ENCODE measurements around the gene AKAP5.
"Not testable (repeated sequence)": the region's sequence is repeated elsewhere in the genome, so short reads cannot be mapped to it uniquely, and the experiment has no call there.

AKAP5 gene

GRCh38 chr14:64504310-64504896 is 39.1 kb downstream of the AKAP5 start, which contains the start of gene ZBTB1:
TSS of gene ZBTB1 (plus strand) at chr14:64504770. CDS start at chr14:64521505, 16,735 bp downstream.
- peak; percentile 76 for DNase-seq

DNA sequence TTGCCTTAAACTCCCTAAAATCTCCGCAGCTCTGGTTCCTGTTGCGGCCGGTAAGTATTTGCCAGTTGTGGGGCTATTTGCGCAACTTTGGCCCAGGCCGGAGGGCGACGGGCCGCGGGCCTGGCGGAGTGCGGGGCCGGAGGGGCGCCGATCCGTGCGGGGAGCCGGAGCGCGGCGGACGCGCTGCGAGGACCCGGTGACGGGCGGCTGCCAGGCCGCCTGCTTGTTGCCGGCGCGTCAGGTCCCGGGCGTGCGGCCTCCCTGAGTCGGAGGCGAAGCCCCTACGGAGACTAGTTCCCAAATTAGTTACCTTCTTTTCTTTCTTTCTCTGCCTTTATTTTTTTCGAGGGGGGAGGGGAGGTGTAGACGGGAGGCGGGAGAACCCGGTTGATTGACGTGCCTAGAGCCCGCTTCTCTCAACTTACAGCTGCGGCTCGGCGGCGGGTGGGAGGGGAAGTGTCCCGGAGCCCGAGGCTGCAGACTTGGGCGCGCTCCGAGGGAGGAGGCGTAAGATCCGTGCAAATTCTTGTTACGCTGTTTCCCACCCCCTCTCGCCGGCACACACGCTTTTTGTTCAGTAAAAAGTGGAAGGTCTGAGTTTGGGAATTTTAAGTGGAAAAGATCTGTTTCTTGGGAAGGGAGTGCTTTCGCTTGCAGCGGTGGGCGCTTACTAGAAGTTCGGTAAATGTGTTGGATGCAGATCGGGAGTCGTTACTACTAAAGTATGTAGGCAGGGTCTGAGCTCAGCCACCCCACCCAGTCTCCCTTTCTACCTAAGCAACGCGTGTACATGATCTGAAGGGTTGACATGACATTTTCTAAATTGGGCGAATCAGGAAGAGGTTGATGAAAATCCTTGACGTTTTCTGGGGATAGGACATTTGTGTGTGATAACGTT is 39.8 kb downstream of the AKAP5 start:
- peak; percentile 82 for DNase-seq

DNA sequence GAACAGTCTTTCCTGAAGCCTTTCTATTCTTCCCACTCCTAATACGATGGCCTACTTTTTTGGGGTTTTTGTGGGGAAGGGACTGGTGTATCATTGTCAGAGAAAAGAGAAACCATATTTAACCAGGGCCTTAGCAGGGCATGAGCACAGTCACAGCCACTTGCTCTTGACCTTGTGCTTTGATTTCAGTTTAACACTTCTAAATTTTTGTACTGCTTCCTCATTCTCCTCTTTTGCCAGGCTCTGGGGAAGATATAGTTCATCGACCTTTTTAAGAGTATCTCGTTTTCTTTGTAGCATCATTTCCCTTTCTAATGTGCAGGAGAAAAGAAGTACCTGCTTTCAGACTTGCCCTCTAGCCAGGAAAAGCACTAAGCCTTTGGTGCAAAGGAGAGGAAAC is 41.4 kb downstream of the AKAP5 start:
- no peak for DNase-seq

DNA sequence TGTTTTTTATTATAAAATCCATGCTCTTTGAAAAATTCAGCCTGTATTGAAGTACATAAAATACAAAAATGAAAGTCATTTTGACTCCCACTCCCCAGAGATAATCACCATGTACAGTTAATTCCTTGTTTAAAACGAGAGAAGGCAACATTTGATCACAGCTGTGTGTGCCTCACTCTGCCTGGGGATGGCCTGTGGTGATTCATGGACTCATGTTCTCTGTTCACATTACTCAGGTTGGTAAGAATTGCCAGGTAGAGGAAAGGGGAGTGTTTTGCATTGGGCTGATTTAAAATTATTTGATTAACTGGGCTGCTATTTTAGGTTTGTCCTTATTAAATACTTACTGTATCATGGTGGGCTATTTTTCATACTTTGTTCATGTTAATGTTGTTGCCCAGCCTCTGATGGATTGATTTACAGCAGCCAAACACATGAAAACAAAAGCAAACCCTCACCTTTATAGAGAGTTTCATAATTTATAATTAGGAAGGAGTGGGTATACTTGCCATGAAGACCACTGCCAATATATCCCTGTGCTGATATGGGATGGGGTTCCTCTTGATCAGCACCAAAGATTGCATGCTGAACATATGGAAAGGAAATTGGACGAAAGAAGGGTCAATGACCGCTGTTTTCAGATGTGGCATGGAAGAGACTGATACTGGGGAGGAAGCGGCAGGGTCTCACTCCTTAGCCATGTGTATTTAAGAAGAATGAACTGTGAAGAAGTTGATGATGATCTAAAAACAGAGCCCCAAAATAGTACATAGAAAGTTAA is 42.3 kb downstream of the AKAP5 start:
- no peak for DNase-seq

GRCh38 chr14:64508215-64508776 is 43.0 kb downstream of the AKAP5 start:
- no peak for DNase-seq

GRCh38 chr14:64509036-64509435 is 43.7 kb downstream of the AKAP5 start:
- DNase-seq, result no peak

DNA sequence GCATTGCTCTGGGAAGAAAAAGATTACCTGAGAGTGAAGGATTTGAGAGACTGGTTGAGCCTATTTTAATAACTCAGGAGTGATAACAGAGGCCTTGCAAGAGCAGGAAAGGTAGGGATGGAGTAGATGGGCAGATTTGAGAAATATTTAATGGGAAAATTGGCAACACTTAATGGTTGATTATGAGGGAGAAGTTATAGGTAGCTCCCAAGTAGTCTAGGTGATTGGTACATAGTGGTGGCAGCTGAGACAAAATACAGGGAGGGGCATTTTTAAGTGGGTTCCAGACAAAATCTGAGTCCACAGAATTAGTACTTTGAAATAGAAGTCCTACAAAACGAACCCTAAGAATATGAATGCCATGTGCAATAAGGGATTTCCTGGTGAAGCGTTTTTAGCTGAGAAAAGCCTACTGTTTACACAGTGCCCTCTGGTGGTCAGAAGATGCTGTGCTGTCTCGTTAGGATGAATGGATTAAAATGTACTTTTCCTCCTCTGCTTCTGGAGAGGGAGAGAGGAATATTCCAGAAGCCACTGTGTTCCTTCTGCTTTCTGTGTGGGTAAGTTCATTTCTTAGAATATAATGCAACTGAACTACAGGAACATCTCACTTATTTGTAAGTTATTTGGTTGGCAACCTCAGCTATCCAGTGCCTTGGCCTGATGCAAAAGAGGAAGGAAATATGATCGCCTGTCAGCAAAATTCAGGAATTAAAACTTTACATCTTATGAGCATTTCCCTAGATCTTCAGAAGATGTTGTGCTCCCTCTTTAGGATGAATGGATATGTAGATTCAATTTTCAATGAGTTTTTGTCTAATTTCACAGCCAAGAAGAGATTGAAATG is 45.7 kb downstream of the AKAP5 start:
- peak; percentile 59 for DNase-seq

DNA sequence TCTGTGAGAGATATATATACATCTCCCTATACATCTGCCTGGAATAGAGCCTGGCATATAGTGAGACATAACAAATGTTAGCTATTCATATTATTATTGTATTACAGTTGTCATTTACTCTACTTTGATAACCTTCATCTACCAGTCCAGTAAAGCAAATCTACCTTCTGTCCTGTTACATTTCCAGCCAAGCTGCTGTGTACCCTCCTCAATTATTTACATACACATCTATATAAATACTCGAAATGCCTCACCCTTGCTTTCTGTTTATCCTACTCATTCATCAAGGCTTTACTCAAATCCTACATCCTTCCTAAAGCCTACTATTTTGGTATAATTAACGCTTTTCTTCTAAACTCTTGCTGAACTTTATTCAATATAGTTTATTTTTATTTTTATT is 48.0 kb downstream of the AKAP5 start:
- DNase-seq, result no peak

DNA sequence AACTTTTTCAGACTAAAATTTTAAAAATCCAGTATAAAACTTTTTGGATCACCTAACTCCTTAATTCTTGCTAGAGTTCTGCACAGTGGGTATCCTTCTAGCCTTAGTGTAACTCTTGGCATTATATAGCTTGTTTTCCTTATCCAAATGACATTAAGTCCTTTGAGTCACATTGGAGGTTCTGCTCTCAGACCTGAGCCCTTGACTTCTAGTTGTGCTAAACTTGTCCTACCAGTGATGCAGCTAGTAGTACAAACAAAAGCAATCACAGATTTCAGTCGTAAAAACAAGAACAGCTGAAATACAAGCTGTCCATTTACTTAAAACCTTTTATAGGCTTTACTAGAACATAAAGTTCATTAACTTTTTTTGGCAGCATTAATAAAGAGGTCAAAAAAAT is 49.8 kb downstream of the AKAP5 start:
- DNase-seq, result no peak

DNA sequence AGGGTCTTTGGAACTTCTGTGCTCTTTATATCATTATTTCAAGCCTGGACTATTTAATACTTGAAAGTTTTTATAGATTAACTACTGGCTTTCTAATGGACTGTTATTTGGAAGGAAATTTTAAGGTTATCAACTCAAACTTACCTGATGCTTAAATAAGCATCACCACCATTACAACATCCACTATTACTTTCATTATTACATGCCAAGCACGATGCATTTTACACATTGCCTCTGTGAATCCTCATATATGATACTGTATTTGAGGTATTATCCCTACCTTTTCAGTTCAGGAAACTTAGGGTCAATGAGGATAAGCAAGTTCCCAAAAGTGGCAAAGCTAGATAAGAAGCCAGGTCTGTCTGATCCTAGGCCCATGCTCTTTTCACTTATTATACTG is 51.7 kb downstream of the AKAP5 start:
- no peak for DNase-seq

- DNase-seq, result not testable (repeated sequence)
These were observed 52.4 kb downstream of the AKAP5 start for GRCh38 chr14:64517667-64518066.

DNA sequence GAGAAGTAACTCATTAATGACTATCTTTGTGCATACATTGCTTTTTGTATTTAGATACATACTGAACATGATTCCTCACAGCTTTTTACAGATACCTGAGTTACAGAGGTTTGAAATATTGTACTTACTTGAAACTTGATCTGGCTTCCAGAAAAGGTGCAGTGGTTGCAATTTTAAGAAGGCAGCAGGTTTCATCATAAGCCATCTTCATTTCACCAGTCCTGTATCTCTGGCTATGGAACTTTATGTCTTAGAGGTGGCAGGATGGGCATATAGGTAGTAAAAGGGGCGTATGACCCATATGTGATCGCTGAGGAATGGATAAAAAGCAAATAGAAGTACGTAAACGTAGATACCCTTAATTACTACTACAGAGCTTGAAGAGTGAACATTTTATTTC is 52.9 kb downstream of the AKAP5 start:
- no peak for DNase-seq

GRCh38 chr14:64520699-64521098 is 55.4 kb downstream of the AKAP5 start:
- no peak for DNase-seq

DNA sequence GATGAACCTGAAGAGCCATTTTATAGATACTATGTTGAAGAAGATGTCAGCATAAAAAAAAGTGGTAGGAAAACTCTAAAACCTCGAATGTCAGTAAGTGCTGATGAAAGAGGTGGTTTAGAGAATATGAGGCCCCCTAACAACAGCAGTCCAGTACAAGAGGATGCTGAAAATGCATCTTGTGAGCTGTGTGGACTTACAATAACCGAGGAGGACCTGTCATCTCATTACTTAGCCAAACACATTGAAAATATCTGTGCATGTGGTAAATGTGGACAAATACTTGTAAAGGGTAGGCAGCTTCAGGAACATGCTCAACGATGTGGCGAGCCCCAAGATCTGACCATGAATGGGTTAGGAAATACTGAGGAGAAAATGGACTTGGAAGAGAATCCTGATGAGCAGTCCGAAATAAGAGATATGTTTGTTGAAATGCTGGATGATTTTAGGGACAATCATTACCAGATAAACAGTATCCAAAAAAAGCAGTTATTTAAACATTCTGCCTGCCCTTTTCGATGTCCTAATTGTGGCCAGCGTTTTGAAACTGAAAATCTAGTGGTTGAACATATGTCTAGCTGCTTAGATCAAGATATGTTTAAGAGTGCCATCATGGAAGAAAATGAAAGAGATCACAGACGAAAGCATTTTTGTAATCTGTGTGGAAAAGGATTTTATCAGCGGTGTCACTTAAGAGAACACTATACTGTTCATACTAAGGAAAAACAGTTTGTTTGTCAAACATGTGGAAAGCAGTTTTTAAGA is 57.5 kb downstream of the AKAP5 start:
- DNase-seq, result no peak
